GM12878 (cell line): ENCODE measurements around the gene LYRM4. TPM values are rescaled to one million over a fixed set of nuclear protein-coding genes. Genes with fewer than 3 reads are reported as not detected.

ENCODE experiments used
- ATAC-seq: fragments of 200-7000 bp; cut with Tn5 transposase; 3 replicates; pipeline ENCODE4 v1.9.1; 2020; ENCODE audit warnings: mild to moderate bottlenecking, moderate library complexity
- BruUV-seq: library from RNA; stranded (reverse); fragments of 400-500 nt; replicated peaks from 2 replicates; lab custom pipeline; 2021; lab: Mats Ljungman, UMichigan
- CTCF ChIA-PET: fragments of 300-600 bp; sonication (Branson Sonifier 250); formaldehyde crosslinking; extraction: SDS; loops from one replicate; lab custom pipeline; 2021; ENCODE audit warnings: inconsistent platforms; lab: Yijun Ruan, JAX
- POLR2A ChIA-PET: fragments of 350-600 bp; formaldehyde crosslinking; extraction: SDS; loops from one replicate; lab custom pipeline; 2021; ENCODE audit warnings: inconsistent platforms; lab: Charles Lee
- RAD21 ChIA-PET: fragments of 300-600 bp; sonication (Branson Sonifier 250); formaldehyde crosslinking; loops from one replicate; lab custom pipeline; 2023; ENCODE audit warnings: antibody characterized with exemption; ENCODE audit not compliant: unreplicated experiment; lab: Charles Lee
- SMC1A ChIA-PET: fragments of 300-600 bp; sonication (Branson Sonifier 250); formaldehyde crosslinking; loops from one replicate; lab custom pipeline; 2023; ENCODE audit not compliant: unreplicated experiment, uncharacterized antibody; lab: Charles Lee
- DNase-seq: peaks from one replicate; pipeline ENCODE4 v3.0.0-alpha.2; 2011; ENCODE audit warnings: low read depth, low spot score
- FAIRE-seq: peaks from 3 replicates; lab custom pipeline; 2011; peaks lifted over from hg19 to GRCh38; lab: Jason Lieb, UNC
- H2AFZ ChIP-seq: 2 replicates; pipeline ENCODE4 v1.6.0; 2011; ENCODE audit warnings: low read depth, low read length, control low read depth; ENCODE audit not compliant: control insufficient read depth
- H3K27ac ChIP-seq: 2 replicates; pipeline ENCODE4 v1.5.1; 2011; ENCODE audit warnings: control low read depth; ENCODE audit not compliant: control insufficient read depth, insufficient read depth
- H3K27me3 ChIP-seq, 2 experiments: replicated peaks in 1 of 2; 2 replicates each; pipeline versions ENCODE4 v1.6.0 to v1.6.1; 2011; ENCODE audit warnings: low read length in 1 of 2; ENCODE audit not compliant: control insufficient read depth in 2 of 2, insufficient read depth in 2 of 2
- H3K36me3 ChIP-seq, 2 experiments: 2 replicates each; pipeline ENCODE4 v1.5.1; 2011; ENCODE audit warnings: low read length in 1 of 2; ENCODE audit not compliant: control insufficient read depth in 2 of 2, insufficient read depth in 2 of 2
- H3K4me1 ChIP-seq: 2 replicates; pipeline ENCODE4 v1.6.1; 2011; ENCODE audit warnings: mild to moderate bottlenecking, low read length, moderate library complexity, mixed read lengths; ENCODE audit not compliant: control insufficient read depth, insufficient read depth
- H3K4me2 ChIP-seq: 2 replicates; pipeline ENCODE4 v1.6.0; 2011; ENCODE audit warnings: control low read depth; ENCODE audit not compliant: control insufficient read depth, insufficient read depth
- H3K4me3 ChIP-seq: fragments of 200-600 bp; sonication (generic); 2 replicates; pipeline ENCODE4 v1.5.1; 2016
- H3K79me2 ChIP-seq: 2 replicates; pipeline ENCODE4 v1.6.0; 2011; ENCODE audit warnings: low read length; ENCODE audit not compliant: control insufficient read depth, insufficient read depth
- H3K9ac ChIP-seq: 2 replicates; pipeline ENCODE4 v1.8.0; 2011; ENCODE audit warnings: low read length, control low read depth, mixed read lengths; ENCODE audit not compliant: control insufficient read depth, insufficient read depth
- H3K9me3 ChIP-seq: replicated peaks from 3 replicates; pipeline ENCODE4 v1.5.1; 2011; ENCODE audit warnings: mild to moderate bottlenecking, low read length; ENCODE audit not compliant: control insufficient read depth, insufficient read depth
- H4K20me1 ChIP-seq: 2 replicates; pipeline ENCODE4 v1.6.0; 2011; ENCODE audit not compliant: control insufficient read depth, insufficient read depth
- ATF7 ChIP-seq: fragments of 450-650 bp; IDR thresholded peaks from 2 replicates; pipeline ENCODE4 v1.6.1; 2016; ENCODE audit warnings: low read depth, mild to moderate bottlenecking
- E2F8 ChIP-seq: fragments of 450-650 bp; IDR thresholded peaks from 2 replicates; pipeline ENCODE4 v1.6.1; 2018; ENCODE audit warnings: mild to moderate bottlenecking, low read depth, moderate library complexity; ENCODE audit not compliant: partially characterized antibody
- FOXK2 ChIP-seq: fragments of 450-650 bp; IDR thresholded peaks from 2 replicates; pipeline ENCODE4 v1.6.1; 2017; ENCODE audit warnings: mild to moderate bottlenecking, moderate library complexity
- HDAC2 ChIP-seq: fragments of 200-600 bp; sonication (generic); IDR thresholded peaks from 2 replicates; pipeline ENCODE4 v1.6.1; 2017
- HSF1 ChIP-seq: fragments of 150-350 bp; IDR thresholded peaks from 2 replicates; pipeline ENCODE4 v1.6.1; 2014; ENCODE audit warnings: mild to moderate bottlenecking, low read depth, low read length
- IRF5 ChIP-seq: fragments of 450-650 bp; IDR thresholded peaks from 2 replicates; pipeline ENCODE4 v1.6.1; 2017; ENCODE audit warnings: borderline replicate concordance
- JUNB ChIP-seq: IDR thresholded peaks from 2 replicates; pipeline ENCODE4 v1.6.1; 2016; ENCODE audit warnings: antibody characterized with exemption, mild to moderate bottlenecking
- NR2C2 ChIP-seq: IDR thresholded peaks from 2 replicates; pipeline ENCODE4 v1.6.1; 2011; ENCODE audit warnings: borderline replicate concordance, low read depth; ENCODE audit not compliant: control insufficient read depth, insufficient read length
- SMC3 ChIP-seq: IDR thresholded peaks from 2 replicates; pipeline ENCODE4 v1.6.1; 2011; ENCODE audit warnings: low read length, improper control_type of control experiment, borderline replicate concordance
- TBL1XR1 ChIP-seq: IDR thresholded peaks from 2 replicates; pipeline ENCODE4 v1.6.1; 2012; ENCODE audit warnings: low read depth, low read length, improper control_type of control experiment
- TCF3 ChIP-seq: IDR thresholded peaks from 2 replicates; pipeline ENCODE4 v1.6.1; 2012; ENCODE audit warnings: low read depth, mild to moderate bottlenecking, low read length, borderline replicate concordance; ENCODE audit not compliant: insufficient read depth
- TCF7 ChIP-seq: IDR thresholded peaks from 2 replicates; pipeline ENCODE4 v1.6.1; 2014; ENCODE audit warnings: antibody characterized with exemption, borderline replicate concordance
- ZNF207 ChIP-seq: fragments of 450-650 bp; IDR thresholded peaks from 2 replicates; pipeline ENCODE4 v1.6.1; 2014; ENCODE audit warnings: antibody characterized with exemption, mild to moderate bottlenecking, borderline replicate concordance
- ZNF217 ChIP-seq: fragments of 450-650 bp; IDR thresholded peaks from 2 replicates; pipeline ENCODE4 v1.6.1; 2017; ENCODE audit warnings: antibody characterized with exemption, mild to moderate bottlenecking
- WGBS: methylation state at CpG from one replicate; pipeline ENCODE4 v1.1.6; 2016; ENCODE audit warnings: low lambda C conversion rate; ENCODE audit not compliant: insufficient replicate concordance, insufficient coverage; ENCODE audit errors: missing lambda C conversion rate; 5-methylcytosine and 5-hydroxymethylcytosine counted together
- in situ Hi-C: fragments of 300-500 bp; cut with MboI; formaldehyde crosslinking; loops from 9 replicates; pipeline ENCODE4 v1.14.3; 2018; ENCODE audit warnings: mixed read lengths
- intact Hi-C: fragments of 100-400 bp; cut with micrococcal nuclease; formaldehyde crosslinking; loops from one replicate; pipeline ENCODE4 v1.14.2; 2022; ENCODE audit not compliant: unreplicated experiment
- polyA plus RNA-seq, 11 experiments: library from polyadenylated mRNA; depleted of rRNA in 4 of 11; unstranded in 6 of 11; stranded (reverse) in 5 of 11; fragments of >200 nt; fragmentation: Nextera tagmentation in 4 of 11; fragmentation: Illumina TruSeq in 1 of 11; extraction: Ambion mirVana in 4 of 11; extraction: Trizol in 1 of 11; gene quantifications; 1 replicate in 1 of 11; 2 replicates in 10 of 11; pipeline versions ENCODE4 v1.2.1 to v1.2.3, GENCODE V29; 2011 to 2016; ENCODE audit warnings: inconsistent platforms in 2 of 11, missing spikeins in 2 of 11, low read depth in 1 of 11
- total RNA-seq, 4 experiments: library from RNA; depleted of rRNA in 3 of 4; stranded (reverse); fragments of >200 nt in 3 of 4; fragmentation: Illumina TruSeq in 1 of 4; extraction: Trizol in 1 of 4; gene quantifications; 2 replicates each; pipeline versions ENCODE4 v1.2.1 to v1.2.3, GENCODE V29; 2013 to 2021
- TF ChIP-seq, protein P1 (sequence below): IDR thresholded peaks from 2 replicates; pipeline ENCODE4 v1.6.1; 2011; ENCODE audit warnings: low read depth, low read length, improper control_type of control experiment, borderline replicate concordance
- TF ChIP-seq, protein P2 (sequence below): fragments of 450-650 bp; IDR thresholded peaks from 2 replicates; pipeline ENCODE4 v1.6.1; 2016; ENCODE audit warnings: mild to moderate bottlenecking

Gene LYRM4
- total and polyA plus RNA-seq, 10 of the 15 experiments (the other 5 are each of a cell fraction or from before 2014, with no cell fraction given) = 32.7 to 66.8 (median 44.0) TPM

DNA sequence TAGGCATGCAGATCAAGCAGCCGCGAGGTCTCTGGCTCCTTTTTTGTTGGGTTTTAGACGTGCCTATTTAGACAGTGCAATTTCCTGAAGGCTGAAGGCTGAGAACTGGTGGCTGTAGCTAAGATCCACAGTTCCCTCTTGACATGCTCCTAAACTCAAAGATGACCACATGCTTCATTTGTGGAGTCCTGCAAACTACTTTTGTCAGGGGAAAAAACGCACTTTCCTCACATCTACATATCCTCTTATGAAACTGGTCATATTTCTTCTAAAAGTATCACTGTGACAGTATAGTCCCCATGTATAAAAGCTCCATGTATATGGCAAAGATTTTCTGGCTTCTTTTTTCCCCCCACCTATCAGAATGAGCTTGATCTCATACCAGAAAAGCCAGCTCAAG is 30.7 kb downstream of the LYRM4 start (continued):
- TF ChIP-seq, protein P1, sequence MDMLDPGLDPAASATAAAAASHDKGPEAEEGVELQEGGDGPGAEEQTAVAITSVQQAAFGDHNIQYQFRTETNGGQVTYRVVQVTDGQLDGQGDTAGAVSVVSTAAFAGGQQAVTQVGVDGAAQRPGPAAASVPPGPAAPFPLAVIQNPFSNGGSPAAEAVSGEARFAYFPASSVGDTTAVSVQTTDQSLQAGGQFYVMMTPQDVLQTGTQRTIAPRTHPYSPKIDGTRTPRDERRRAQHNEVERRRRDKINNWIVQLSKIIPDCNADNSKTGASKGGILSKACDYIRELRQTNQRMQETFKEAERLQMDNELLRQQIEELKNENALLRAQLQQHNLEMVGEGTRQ = no peak
- TF ChIP-seq HDAC2 (no peak), IRF5 (no peak), ZNF217 (no peak)

DNA sequence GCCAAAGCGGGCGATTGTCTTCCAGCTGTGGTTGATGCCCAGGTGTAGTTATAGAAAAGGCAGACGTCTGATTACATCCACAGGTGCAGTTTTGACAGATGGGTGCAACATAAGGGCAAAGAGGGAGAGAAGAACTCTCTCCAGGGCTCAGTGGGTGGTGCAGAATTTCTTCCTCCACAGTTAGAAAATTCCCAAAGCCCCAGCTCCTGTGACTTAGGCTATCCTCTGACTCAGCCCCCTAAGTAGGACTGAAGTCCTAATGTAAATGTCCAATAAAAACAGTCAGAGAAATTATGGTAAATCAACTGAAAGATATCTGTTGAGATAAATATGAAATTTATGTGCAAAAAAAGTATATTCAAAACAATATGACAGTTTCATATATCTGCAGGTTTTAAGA is 31.4 kb downstream of the LYRM4 start:
- Histone ChIP-seq H3K27ac (no peak overlapping the region), H4K20me1 (no peaks in the 10 kb centered on the region), H3K4me2 (no peak overlapping the region), H3K4me1 (peaks cover 14% of the 10 kb centered on the region), H2AFZ (no peak overlapping the region), H3K4me3 (no peak overlapping the region), H3K9ac (no peak overlapping the region), H3K27me3 (no peaks in the 10 kb centered on the region), H3K79me2 (no peaks in the 10 kb centered on the region), H3K36me3 (no peaks in the 10 kb centered on the region), H3K9me3 (no peaks in the 10 kb centered on the region)
- in situ Hi-C loops (no loop called here), intact Hi-C loops (no loop called here)
- SMC1A ChIA-PET = interaction anchor here (1.3 kb wide), 1 partner anchor 12 kb away, joined by 4 read pairs; no protein-coding TSS in a partner anchor
- TF ChIP-seq NR2C2 (no peak), TCF3 (no peak), E2F8 (no peak), ATF7 (no peak), ZNF207 (no peak), TBL1XR1 (no peak), SMC3 (no peak), JUNB (no peak), HSF1 (no peak), FOXK2 (no peak), TCF7 (no peak)
- TF ChIP-seq, protein P2, sequence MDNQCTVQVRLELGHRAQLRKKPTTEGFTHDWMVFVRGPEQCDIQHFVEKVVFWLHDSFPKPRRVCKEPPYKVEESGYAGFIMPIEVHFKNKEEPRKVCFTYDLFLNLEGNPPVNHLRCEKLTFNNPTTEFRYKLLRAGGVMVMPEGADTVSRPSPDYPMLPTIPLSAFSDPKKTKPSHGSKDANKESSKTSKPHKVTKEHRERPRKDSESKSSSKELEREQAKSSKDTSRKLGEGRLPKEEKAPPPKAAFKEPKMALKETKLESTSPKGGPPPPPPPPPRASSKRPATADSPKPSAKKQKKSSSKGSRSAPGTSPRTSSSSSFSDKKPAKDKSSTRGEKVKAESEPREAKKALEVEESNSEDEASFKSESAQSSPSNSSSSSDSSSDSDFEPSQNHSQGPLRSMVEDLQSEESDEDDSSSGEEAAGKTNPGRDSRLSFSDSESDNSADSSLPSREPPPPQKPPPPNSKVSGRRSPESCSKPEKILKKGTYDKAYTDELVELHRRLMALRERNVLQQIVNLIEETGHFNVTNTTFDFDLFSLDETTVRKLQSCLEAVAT = no peak
- CTCF ChIA-PET = interaction anchor here (2.1 kb wide), 1 partner anchor 15 kb away, joined by 7 read pairs; no protein-coding TSS in a partner anchor
- DNase-seq = no peak
- BruUV-seq = no TSS peak
- POLR2A ChIA-PET = no interaction called here
- RAD21 ChIA-PET = no interaction called here
- no peak for FAIRE-seq
- ATAC-seq = no peak
- 64% methylated on average over 3 of the region's 3 CpGs for WGBS
